H1 (cell line): ENCODE results near the gene DCAF4. TPM values are rescaled to one million over a fixed set of nuclear protein-coding genes. Genes with fewer than 3 reads are reported as not detected.

Experiments used
- SIX5 ChIP-seq: IDR thresholded peaks from 2 replicates; pipeline ENCODE4 v1.6.1; 2011; ENCODE audit warnings: mild to moderate bottlenecking, low read depth, low read length
- polyA plus RNA-seq, 7 experiments: library from polyadenylated mRNA; depleted of rRNA in 3 of 7; stranded (reverse) in 5 of 7; unstranded in 2 of 7; fragments of >200 nt in 5 of 7; fragments of 200-250 nt in 2 of 7; gene quantifications; 1 replicate in 5 of 7; 2 replicates in 1 of 7; 4 replicates in 1 of 7; pipeline versions ENCODE4 v1.2.1 to v1.2.3, GENCODE V29; 2011 to 2013; ENCODE audit warnings: missing spikeins in 2 of 7, mixed read lengths in 2 of 7
- total RNA-seq: library from RNA; stranded (reverse); fragmentation: NEBNext Ultra II Directional; extraction: Animal tissue kit (Norgen Biotek cat#: 25700); gene quantifications from 2 replicates; pipeline ENCODE4 v1.2.1, GENCODE V29; 2021
- TF ChIP-seq, protein P1 (sequence below): fragments of 300-600 bp; sonication (generic); IDR thresholded peaks from 2 replicates; pipeline ENCODE4 v1.7.1; 2012; ENCODE audit warnings: low read length, moderate library complexity, mild to moderate bottlenecking, inconsistent platforms; ENCODE audit not compliant: insufficient replicate concordance

DCAF4 gene
- total and polyA plus RNA-seq, 2 of the 8 experiments (the other 6 are each of a cell fraction or from before 2014, with no cell fraction given), result 17.0 to 21.1 TPM

DNA sequence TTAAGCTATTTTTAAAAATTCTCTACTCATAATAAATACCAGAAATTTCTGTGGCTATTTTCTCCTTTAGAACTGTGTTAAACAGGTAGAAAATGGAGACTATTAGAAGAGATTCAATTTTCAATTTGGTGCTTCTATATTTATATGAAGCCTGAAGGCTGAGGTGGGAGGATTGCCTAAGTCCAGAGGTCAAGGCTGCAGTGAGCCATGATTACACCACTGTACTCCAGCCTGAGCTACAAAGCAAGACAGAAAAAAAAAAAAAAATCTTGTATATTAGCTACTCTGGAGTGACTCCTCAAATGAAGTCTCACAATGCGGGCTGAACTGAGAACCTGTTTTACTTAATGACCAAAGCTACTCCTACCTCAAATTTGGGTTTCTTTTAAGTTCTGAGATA is 22.5 kb upstream of the DCAF4 start (continued):
- TF ChIP-seq SIX5, result no peak
- TF ChIP-seq, protein P1, sequence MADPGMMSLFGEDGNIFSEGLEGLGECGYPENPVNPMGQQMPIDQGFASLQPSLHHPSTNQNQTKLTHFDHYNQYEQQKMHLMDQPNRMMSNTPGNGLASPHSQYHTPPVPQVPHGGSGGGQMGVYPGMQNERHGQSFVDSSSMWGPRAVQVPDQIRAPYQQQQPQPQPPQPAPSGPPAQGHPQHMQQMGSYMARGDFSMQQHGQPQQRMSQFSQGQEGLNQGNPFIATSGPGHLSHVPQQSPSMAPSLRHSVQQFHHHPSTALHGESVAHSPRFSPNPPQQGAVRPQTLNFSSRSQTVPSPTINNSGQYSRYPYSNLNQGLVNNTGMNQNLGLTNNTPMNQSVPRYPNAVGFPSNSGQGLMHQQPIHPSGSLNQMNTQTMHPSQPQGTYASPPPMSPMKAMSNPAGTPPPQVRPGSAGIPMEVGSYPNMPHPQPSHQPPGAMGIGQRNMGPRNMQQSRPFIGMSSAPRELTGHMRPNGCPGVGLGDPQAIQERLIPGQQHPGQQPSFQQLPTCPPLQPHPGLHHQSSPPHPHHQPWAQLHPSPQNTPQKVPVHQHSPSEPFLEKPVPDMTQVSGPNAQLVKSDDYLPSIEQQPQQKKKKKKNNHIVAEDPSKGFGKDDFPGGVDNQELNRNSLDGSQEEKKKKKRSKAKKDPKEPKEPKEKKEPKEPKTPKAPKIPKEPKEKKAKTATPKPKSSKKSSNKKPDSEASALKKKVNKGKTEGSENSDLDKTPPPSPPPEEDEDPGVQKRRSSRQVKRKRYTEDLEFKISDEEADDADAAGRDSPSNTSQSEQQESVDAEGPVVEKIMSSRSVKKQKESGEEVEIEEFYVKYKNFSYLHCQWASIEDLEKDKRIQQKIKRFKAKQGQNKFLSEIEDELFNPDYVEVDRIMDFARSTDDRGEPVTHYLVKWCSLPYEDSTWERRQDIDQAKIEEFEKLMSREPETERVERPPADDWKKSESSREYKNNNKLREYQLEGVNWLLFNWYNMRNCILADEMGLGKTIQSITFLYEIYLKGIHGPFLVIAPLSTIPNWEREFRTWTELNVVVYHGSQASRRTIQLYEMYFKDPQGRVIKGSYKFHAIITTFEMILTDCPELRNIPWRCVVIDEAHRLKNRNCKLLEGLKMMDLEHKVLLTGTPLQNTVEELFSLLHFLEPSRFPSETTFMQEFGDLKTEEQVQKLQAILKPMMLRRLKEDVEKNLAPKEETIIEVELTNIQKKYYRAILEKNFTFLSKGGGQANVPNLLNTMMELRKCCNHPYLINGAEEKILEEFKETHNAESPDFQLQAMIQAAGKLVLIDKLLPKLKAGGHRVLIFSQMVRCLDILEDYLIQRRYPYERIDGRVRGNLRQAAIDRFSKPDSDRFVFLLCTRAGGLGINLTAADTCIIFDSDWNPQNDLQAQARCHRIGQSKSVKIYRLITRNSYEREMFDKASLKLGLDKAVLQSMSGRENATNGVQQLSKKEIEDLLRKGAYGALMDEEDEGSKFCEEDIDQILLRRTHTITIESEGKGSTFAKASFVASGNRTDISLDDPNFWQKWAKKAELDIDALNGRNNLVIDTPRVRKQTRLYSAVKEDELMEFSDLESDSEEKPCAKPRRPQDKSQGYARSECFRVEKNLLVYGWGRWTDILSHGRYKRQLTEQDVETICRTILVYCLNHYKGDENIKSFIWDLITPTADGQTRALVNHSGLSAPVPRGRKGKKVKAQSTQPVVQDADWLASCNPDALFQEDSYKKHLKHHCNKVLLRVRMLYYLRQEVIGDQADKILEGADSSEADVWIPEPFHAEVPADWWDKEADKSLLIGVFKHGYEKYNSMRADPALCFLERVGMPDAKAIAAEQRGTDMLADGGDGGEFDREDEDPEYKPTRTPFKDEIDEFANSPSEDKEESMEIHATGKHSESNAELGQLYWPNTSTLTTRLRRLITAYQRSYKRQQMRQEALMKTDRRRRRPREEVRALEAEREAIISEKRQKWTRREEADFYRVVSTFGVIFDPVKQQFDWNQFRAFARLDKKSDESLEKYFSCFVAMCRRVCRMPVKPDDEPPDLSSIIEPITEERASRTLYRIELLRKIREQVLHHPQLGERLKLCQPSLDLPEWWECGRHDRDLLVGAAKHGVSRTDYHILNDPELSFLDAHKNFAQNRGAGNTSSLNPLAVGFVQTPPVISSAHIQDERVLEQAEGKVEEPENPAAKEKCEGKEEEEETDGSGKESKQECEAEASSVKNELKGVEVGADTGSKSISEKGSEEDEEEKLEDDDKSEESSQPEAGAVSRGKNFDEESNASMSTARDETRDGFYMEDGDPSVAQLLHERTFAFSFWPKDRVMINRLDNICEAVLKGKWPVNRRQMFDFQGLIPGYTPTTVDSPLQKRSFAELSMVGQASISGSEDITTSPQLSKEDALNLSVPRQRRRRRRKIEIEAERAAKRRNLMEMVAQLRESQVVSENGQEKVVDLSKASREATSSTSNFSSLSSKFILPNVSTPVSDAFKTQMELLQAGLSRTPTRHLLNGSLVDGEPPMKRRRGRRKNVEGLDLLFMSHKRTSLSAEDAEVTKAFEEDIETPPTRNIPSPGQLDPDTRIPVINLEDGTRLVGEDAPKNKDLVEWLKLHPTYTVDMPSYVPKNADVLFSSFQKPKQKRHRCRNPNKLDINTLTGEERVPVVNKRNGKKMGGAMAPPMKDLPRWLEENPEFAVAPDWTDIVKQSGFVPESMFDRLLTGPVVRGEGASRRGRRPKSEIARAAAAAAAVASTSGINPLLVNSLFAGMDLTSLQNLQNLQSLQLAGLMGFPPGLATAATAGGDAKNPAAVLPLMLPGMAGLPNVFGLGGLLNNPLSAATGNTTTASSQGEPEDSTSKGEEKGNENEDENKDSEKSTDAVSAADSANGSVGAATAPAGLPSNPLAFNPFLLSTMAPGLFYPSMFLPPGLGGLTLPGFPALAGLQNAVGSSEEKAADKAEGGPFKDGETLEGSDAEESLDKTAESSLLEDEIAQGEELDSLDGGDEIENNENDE, result no peak
- TF ChIP-seq, all 59 proteins: peak for 0
